Stimulated activated CD4-positive, alpha-beta T cell treated with anti-CD3 and anti-CD28 coated beads, Interleukin-1b, Interleukin-23, amount 100 ng/mL, for 1 hour (primary cell): ENCODE results near the gene AP4E1.
A peak's percentile ranks its signal among the peaks of the same experiment; 100 is the strongest.
"Not testable (repeated sequence)": the region's sequence is repeated elsewhere in the genome, so short reads cannot be mapped to it uniquely, and the experiment has no call there.

Experiments used
- DNase-seq, 2 donors: peaks; one replicate each; pipeline ENCODE4 v3.0.0-alpha.2; 2020; ENCODE audit warnings: low read depth in 2 of 2

Gene AP4E1

DNA sequence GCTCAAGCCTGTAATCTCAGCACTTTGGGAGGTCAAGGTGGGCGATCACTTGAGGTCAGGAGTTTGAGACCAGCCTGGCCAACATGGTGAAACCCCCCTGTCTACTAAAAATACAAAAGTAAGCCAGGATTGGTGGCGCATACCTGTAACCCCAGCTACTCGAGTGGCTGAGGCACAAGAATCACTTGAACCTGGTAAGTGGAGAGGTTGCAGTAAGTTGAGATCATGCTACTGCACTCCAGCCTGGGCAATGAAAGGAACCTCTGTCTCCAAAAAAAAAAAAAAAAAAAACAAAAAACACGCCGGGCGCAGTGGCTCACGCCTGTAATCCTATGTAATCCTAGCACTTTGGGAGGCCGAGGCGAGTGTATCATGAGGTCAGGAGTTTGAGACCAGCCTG lies 18.9 kb upstream of the AP4E1 start:
- DNase-seq = no peak

DNA sequence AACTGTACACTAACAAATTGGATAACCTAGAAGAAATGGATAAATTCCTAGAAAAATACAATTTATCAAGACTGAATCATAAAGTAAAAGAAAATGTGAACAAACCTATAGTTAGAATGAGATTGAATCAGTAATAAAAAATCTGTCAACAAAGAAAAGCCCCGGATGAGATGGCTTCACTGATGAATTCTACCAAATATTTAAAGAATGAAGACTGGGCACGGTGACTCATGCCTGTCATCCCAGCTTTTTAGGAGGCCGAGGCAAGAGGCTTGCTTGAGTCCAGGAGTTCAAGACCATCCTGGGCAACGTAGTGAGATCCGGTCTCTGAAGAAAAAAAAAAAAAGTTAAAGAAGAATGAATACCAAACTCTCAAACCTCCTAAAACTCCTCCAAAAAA lies 17.7 kb upstream of the AP4E1 start:
- no peak for DNase-seq

DNA sequence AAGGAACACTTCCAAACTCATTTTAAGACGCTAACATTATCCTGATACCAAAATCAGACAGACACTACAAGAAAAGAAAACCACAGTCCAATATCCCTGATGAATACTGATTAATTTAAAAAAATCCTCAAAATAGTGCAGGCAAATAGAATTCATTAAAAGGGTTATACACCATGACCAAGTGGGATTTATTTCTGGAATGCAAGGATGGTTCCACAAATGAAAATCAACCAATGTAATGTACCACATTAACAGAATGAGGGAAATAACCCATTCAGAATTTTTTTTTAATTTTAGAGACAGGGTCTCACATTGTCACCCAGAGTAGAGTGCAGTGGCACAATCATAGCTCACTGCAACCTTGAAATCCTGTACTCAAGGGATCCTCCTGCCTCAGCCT lies 17.3 kb upstream of the AP4E1 start:
- DNase-seq = no peak

DNA sequence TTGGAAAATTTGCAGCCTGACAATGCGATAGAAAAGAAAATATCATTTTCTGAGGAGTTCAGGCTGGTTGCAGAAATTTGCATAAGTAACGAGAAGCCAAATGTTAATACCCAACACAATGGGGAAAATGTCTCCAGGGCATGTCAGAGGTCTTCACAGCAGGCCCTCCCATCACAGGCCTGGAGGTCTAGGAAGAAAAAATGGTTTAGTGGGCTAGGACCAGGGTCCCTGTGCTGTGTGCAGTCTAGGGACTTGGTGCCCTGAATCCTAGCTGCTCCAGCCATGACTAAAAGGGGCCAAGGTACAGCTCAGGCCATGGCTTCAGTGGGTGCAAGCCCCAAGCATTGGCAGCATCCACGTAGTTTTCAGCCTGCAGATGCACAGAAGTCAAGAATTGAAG lies 14.5 kb upstream of the AP4E1 start:
- DNase-seq = no peak

DNA sequence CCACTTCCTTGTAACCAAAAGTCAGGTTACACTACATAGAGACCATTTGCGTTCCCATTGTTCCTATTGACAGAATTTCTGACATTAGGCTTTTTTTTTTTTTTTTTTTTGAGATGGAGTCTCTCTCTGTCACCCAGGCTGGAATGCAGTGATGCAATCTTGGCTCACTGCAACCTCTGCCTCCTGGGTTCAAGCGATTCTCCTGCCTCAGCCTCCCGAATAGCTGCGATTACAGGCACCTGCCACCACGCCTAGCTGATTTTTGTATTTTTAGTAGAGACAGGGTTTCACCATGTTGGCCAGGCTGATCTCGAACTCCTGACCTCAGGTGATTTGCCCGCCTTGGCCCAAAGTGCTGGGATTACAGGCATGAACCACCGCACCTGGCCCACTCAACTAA lies 7.1 kb upstream of the AP4E1 start:
- not testable (repeated sequence) for DNase-seq

- DNase-seq = no peak
Measured at GRCh38 chr15:50904211-50904610, 4.3 kb upstream of the AP4E1 start.

DNA sequence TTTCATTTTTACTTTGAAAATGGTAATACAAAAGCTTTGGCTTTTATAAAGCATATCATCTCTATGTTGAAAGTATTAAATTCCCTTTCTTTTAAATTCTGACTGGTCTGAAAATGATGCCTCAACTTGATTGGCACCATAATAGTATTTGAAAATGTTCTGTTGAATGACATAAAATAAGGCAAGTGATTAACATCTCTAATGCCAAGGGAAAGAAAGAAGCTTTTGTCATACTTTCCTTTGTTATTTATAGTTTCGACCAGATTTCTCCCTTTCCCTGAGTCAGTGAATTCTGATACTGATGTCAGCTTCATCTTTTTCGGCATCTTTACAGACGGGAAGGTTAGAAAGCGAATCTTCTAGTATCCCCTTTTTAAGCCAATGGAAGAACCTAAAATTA lies 3.4 kb upstream of the AP4E1 start:
- DNase-seq = no peak

DNA sequence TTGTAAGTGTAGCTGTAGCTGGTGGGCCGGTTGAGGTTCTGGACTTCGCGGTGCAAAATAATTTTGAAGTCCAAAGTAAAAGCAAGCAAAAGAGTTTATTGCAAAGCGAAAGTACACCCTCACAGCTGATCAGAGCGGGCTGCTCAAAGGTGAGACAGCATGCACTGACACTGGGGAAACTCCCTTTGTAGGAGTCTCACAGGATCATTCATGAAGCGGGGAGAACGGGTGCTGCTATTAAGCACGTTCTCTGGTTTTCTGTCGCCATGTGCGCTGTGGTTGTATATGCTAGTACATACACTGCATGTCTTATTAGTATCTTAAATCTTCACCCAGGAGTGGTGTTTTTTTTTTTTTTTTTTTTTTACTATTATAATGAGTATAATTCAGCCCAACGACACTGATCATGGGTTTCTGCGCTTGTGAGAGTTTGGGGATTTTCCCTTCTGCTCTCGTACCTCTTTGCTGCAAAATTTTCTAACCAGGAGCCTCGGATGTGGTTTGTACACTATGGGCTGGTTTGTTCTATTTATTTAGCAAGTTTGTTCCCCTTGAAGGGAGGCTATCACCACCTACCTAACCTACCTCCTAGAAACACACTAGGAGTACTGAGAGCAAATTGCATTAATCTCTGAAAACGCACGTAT lies 1.4 kb upstream of the AP4E1 start:
- peak; percentile 39 to 42 for DNase-seq

DNA sequence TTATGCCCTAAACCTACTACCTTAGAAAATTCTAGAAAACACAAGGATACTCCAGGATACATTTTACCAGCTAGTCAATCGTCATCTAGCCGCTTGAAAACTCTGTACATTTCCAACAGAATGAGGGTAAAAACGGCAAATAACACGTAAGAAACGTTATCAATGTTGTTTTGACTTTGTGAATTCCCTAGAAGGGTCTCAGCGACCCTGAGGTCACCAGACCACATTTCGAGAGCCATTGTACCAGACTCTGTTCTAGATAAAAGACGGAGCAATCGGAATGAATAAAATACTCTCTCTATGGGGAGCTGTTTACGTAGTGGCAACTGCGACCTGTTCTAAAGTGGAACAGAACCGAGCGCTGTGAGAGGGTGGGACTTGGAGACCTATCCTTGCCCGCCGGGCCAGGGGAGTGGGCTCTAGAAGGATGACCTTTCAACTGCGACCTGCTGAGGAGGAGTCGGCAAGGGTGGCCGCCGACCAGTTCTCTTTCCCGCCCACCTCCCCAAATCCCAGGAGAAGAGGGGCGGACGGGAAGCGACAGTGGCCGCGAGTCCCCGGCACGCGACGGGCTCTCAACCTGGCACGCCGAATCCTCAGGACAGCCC lies 778 bp upstream of the AP4E1 start:
- DNase-seq = peak in 1 of 2 donors; percentile 1

GRCh38 chr15:50909010-50909317 lies 481 bp downstream of the AP4E1 start:
- no peak for DNase-seq

DNA sequence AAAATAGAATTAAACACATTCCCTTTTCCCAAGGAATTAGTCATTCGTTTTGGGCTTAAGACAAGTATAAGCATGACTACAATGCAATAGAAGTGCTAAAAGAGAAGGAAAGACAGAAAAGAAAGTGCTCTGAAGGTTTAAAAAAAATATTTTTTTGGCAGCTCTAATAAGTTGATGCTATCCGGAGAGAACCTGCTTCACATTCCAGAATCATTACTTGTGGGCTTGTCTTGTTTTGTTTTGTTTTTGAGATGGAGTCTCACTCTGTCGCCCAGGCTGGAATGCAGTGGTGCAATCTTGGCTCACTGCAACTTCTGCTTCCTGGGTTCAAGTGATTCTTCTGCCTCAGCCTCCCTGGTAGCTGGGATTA lies 1.9 kb downstream of the AP4E1 start:
- not testable (repeated sequence) for DNase-seq

GRCh38 chr15:50911001-50911400 lies 2.5 kb downstream of the AP4E1 start:
- DNase-seq = no peak

DNA sequence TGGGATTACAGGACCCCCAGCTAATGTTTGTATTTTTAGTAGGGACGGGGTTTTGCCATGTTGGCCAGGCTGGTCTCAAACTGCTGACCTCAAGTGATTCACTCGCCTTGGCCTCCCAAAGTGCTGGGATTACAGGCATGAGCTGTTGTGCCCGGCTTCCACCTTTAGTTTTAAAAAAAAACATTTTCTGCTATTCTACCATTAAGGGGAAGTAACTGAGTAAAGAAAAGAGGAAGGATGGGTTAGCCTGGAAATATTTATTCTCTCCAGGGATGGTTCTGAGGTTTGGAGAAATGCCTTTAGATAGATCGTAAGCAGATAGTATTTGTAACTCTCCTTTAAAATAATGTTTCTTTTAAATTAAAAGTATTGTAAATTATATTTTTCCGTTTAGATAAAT lies 3.1 kb downstream of the AP4E1 start:
- DNase-seq = no peak

GRCh38 chr15:50916400-50916799 lies 7.9 kb downstream of the AP4E1 start:
- no peak for DNase-seq

GRCh38 chr15:50919359-50919758 lies 10.9 kb downstream of the AP4E1 start:
- not testable (repeated sequence) for DNase-seq

GRCh38 chr15:50925281-50925680 lies 16.8 kb downstream of the AP4E1 start:
- no peak for DNase-seq

- no peak for DNase-seq
Measured at GRCh38 chr15:50929062-50929461, 20.6 kb downstream of the AP4E1 start.

- no peak for DNase-seq
Measured at GRCh38 chr15:50930792-50931191, 22.3 kb downstream of the AP4E1 start.

GRCh38 chr15:50933341-50933740 lies 24.9 kb downstream of the AP4E1 start:
- DNase-seq = no peak

DNA sequence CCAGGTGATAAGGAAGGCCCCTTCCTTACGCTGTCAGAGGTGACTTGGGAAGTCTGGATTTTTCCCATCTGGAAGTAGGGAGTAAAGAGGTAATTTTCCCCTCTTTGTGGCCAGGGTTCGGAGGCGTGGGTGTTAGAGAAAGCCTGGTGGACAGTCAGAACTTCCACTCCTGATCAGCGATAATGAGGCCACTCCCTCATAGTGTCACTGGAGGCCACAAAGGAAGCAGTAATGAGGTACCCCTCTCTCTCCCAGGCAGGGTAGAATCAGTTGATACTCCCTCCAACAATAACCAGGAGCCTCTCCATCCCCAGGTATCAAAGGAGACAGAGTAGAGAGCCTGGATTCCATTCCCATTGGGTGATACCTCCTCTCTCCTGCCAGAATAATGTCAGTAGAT lies 30.0 kb downstream of the AP4E1 start:
- DNase-seq = no peak

- no peak for DNase-seq
Measured at GRCh38 chr15:50939911-50940310, 31.4 kb downstream of the AP4E1 start.

DNA sequence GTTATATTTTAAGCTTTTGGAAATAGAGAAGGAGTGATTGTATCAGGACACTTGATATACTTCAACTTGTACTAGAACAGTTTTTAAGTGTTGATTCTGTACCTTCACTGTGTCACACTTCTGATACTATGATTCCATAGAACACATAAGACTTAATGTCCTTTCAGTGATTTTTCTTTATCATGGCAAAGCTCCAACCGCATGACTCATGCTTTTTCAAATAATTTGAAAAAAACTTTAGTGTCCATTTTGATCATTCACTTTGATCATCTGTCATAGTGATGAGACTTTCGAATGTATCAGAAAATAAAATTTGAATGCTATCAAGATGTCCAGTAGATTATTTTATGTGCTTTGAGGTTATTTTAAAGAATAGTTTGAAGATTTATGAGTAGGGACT lies 32.0 kb downstream of the AP4E1 start:
- no peak for DNase-seq

DNA sequence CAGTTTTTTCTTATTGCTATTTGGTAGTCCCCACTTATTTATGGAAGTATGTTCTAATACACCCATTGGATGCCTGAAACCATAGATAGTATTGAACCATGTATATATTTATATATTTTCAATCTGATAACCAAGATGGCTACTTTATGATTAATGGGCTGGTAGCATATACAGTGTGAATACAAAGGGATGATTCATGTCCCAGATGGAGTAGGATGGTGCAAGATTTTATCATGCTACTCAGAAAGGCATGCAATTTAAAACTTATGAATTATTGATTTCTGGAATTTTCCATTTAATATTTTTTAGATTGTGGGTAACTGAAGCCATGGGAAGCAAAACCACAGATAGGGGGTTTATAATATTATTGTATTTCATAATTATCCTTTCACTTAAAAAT lies 35.2 kb downstream of the AP4E1 start:
- DNase-seq = no peak

- DNase-seq = no peak
Measured at GRCh38 chr15:50944672-50945071, 36.2 kb downstream of the AP4E1 start.
